ENCODE data around the gene TRIM10.

DNA sequence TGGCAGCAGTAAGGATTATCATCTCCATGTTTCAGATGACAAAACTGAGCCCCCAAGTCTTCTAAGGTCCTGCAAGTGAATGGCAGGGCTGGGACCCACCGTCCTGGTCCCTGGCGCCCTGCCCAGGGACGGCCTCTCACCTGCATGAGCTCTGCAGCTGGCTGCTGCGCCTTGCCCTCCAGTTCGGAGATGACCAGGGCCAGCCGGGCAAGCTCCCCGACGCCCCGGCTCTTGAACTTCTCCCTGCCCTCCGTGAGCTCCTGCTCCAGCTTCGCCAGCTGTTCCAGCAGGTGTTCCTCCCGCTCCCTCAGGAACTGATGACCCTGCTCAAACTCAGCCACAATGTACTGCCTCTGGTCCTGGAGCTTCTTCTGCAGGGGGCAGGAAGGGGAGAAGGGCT is 35.4 kb upstream of the TRIM10 start:
- TF ChIP-seq YY1 (IDR thresholded peaks at IDR 0.05; ENCODE audit: low read depth) (no peak), EGR1 (IDR thresholded peaks at IDR 0.05) (no peak), RAD21 (IDR thresholded peaks at IDR 0.05; ENCODE audit: low read depth) (no peak), EP300 (IDR thresholded peaks at IDR 0.05; ENCODE audit: borderline replicate concordance) (no peak), CREB1 (IDR thresholded peaks at IDR 0.05; ENCODE audit: low read depth) (no peak), TAF1 (IDR thresholded peaks at IDR 0.05; ENCODE audit: low read depth) (no peak), NFIC (IDR thresholded peaks at IDR 0.05) (no peak), ZBTB7A (IDR thresholded peaks at IDR 0.05; ENCODE audit: low read depth) (no peak), TEAD4 (IDR thresholded peaks at IDR 0.05) (no peak)
- TF ChIP-seq, protein P1, sequence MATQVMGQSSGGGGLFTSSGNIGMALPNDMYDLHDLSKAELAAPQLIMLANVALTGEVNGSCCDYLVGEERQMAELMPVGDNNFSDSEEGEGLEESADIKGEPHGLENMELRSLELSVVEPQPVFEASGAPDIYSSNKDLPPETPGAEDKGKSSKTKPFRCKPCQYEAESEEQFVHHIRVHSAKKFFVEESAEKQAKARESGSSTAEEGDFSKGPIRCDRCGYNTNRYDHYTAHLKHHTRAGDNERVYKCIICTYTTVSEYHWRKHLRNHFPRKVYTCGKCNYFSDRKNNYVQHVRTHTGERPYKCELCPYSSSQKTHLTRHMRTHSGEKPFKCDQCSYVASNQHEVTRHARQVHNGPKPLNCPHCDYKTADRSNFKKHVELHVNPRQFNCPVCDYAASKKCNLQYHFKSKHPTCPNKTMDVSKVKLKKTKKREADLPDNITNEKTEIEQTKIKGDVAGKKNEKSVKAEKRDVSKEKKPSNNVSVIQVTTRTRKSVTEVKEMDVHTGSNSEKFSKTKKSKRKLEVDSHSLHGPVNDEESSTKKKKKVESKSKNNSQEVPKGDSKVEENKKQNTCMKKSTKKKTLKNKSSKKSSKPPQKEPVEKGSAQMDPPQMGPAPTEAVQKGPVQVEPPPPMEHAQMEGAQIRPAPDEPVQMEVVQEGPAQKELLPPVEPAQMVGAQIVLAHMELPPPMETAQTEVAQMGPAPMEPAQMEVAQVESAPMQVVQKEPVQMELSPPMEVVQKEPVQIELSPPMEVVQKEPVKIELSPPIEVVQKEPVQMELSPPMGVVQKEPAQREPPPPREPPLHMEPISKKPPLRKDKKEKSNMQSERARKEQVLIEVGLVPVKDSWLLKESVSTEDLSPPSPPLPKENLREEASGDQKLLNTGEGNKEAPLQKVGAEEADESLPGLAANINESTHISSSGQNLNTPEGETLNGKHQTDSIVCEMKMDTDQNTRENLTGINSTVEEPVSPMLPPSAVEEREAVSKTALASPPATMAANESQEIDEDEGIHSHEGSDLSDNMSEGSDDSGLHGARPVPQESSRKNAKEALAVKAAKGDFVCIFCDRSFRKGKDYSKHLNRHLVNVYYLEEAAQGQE (IDR thresholded peaks at IDR 0.05; ENCODE audit: low read depth): no peak
- TF ChIP-seq, protein P2, sequence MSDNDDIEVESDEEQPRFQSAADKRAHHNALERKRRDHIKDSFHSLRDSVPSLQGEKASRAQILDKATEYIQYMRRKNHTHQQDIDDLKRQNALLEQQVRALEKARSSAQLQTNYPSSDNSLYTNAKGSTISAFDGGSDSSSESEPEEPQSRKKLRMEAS (IDR thresholded peaks at IDR 0.05): no peak
- TF ChIP-seq, protein P3, sequence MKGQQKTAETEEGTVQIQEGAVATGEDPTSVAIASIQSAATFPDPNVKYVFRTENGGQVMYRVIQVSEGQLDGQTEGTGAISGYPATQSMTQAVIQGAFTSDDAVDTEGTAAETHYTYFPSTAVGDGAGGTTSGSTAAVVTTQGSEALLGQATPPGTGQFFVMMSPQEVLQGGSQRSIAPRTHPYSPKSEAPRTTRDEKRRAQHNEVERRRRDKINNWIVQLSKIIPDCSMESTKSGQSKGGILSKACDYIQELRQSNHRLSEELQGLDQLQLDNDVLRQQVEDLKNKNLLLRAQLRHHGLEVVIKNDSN (IDR thresholded peaks at IDR 0.05): no peak

Measured in Ishikawa (cell line).